Endothelial cell of umbilical vein (primary cell): Measurements from ENCODE around the gene ZFYVE9.

ENCODE experiments used
- EZH2 ChIP-seq: IDR thresholded peaks from 2 replicates; pipeline ENCODE4 v1.6.1; 2012; ENCODE audit warnings: borderline replicate concordance, low read depth, mild to moderate bottlenecking, moderate library complexity, low read length, inconsistent platforms; ENCODE audit not compliant: severe bottlenecking
- FOS ChIP-seq: IDR thresholded peaks from 2 replicates; pipeline ENCODE4 v1.6.1; 2011; ENCODE audit warnings: mild to moderate bottlenecking, low read length, moderate library complexity, borderline replicate concordance; ENCODE audit not compliant: insufficient read depth
- GATA2 ChIP-seq: IDR thresholded peaks from 2 replicates; pipeline ENCODE4 v1.7.0; 2011; ENCODE audit warnings: low read depth, mild to moderate bottlenecking, moderate library complexity, mixed read lengths, low read length; ENCODE audit not compliant: insufficient read length, insufficient read depth
- JUN ChIP-seq: IDR thresholded peaks from 2 replicates; pipeline ENCODE4 v1.6.1; 2011; ENCODE audit warnings: borderline replicate concordance, low read depth; ENCODE audit not compliant: insufficient read length, insufficient read depth
- MAX ChIP-seq: IDR thresholded peaks from 2 replicates; pipeline ENCODE4 v1.6.1; 2011; ENCODE audit not compliant: insufficient read depth, insufficient read length
- MYC ChIP-seq: IDR thresholded peaks from one replicate; pipeline ENCODE4 v1.6.1; 2011; ENCODE audit warnings: mild to moderate bottlenecking, low read depth, low read length
- POLR2A ChIP-seq: IDR thresholded peaks from 2 replicates; pipeline ENCODE4 v1.6.1; 2012; ENCODE audit warnings: low read depth, mild to moderate bottlenecking, control low read depth, low read length
- POLR2AphosphoS5 ChIP-seq: IDR thresholded peaks from 2 replicates; pipeline ENCODE4 v1.6.1; 2012; ENCODE audit warnings: low read depth, mild to moderate bottlenecking, control low read depth, low read length, moderate library complexity; ENCODE audit not compliant: insufficient read depth
- TF ChIP-seq, protein P1 (sequence below), 2 donors: IDR thresholded peaks; 1 replicate in 1 of 2; 2 replicates in 1 of 2; pipeline ENCODE4 v1.5.1; 2011; ENCODE audit warnings: low read length in 2 of 2, mild to moderate bottlenecking in 2 of 2, moderate library complexity in 2 of 2, control low read depth in 1 of 2, inconsistent platforms in 1 of 2, low read depth in 1 of 2; ENCODE audit not compliant: insufficient read depth in 1 of 2; ENCODE audit errors: extremely low read depth in 1 of 2

GRCh38 chr1:52142220-52143183 is 613 bp downstream of the ZFYVE9 start:
- TF ChIP-seq EZH2 (no peak), POLR2AphosphoS5 (no peak), POLR2A (no peak), MAX (no peak), JUN (no peak), MYC (no peak), GATA2 (no peak), FOS (no peak)
- TF ChIP-seq, protein P1, sequence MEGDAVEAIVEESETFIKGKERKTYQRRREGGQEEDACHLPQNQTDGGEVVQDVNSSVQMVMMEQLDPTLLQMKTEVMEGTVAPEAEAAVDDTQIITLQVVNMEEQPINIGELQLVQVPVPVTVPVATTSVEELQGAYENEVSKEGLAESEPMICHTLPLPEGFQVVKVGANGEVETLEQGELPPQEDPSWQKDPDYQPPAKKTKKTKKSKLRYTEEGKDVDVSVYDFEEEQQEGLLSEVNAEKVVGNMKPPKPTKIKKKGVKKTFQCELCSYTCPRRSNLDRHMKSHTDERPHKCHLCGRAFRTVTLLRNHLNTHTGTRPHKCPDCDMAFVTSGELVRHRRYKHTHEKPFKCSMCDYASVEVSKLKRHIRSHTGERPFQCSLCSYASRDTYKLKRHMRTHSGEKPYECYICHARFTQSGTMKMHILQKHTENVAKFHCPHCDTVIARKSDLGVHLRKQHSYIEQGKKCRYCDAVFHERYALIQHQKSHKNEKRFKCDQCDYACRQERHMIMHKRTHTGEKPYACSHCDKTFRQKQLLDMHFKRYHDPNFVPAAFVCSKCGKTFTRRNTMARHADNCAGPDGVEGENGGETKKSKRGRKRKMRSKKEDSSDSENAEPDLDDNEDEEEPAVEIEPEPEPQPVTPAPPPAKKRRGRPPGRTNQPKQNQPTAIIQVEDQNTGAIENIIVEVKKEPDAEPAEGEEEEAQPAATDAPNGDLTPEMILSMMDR (IDR thresholded peaks at IDR 0.05; ENCODE audit: extremely low read depth in 1 of 2, insufficient read depth in 1 of 2, low read depth in 1 of 2, low read length in 2 of 2): no peak
